ENCODE results near the gene POLD4. TPM values are rescaled to one million over a fixed set of nuclear protein-coding genes. Genes with fewer than 3 reads are reported as not detected.
A peak's percentile ranks its signal among the peaks of the same experiment; 100 is the strongest.

POLD4 gene
- total and polyA plus RNA-seq, 2 donors (not counting 3 experiments of a cell fraction or from before 2014, with no cell fraction given), result 50.1 to 204 TPM

DNA sequence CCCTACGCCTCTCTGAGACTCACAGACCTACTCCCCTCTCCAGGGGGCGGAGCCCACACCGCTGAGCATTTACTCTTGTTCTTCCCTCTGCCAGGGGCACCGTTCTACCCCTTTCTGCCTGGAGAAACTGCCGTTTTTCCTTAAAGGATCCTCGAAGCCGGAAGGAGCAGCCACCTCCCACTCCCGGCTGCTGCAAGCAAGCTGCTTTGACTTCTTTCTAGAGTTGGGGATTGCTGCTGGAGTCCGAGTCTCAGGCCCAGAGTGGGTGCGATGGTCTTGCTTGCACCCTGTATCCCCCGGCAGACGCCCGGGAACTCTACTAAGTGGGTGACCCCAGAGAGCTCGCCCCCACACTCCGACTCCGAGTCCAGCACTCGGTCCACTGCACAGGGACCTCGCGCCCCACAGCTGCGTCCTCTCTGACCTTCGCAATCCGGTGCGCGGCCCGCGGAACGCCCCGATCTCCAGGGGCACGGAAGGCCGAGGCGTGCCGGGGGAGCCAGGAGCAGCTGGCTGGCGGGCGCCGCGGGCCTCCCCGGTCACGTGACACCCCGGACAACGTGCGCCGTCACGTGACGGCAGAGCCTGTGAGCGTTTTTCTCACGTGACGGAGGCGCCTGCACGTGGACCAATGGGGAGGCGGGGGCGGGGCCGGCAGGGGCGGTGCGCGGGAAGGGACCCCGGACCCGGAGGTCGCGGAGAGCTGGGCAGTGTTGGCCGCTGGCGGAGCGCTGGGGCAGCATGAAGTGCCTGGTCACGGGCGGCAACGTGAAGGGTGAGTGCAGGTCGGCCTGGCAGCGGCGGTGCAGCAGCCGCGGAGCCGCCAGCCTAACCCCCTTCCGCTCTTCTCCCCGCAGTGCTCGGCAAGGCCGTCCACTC, 38.2 kb upstream of the POLD4 start, which contains the start of gene RAD9A:
Gene RAD9A (plus strand): TSS at position 683 of the 879 bp plus-strand sequence. CDS start 59 bp downstream, at position 742.
- ChIA-PET POLR2A (interaction anchor here (0.6 to 1.4 kb wide), 3 partner anchors 10 to 114 kb away, joined by 4 to 11 read pairs (median 8); partner anchors contain the start of genes PITPNM1 and PPP1CA), CTCF (interaction anchor here (0.7 to 4.8 kb wide), 14 partner anchors 10 to 113 kb away, joined by 3 to 32 read pairs (median 5); partner anchors contain the start of genes PITPNM1 and PPP1CA)
- DNase-seq (ENCODE audit: low read depth, low spot score), result peak; percentile 90
- H3K4me3 ChIP-seq (replicated peaks in 1 of 3; ENCODE audit: insufficient read depth in 1 of 3, low read depth in 1 of 3, low read length in 3 of 3), result peak within 1 kb of the TSS; percentile 68 to 80 (median 76)
- H3K27me3 ChIP-seq (ENCODE audit: control insufficient read depth in 2 of 2, insufficient read depth in 2 of 2, low read length in 2 of 2), result no peaks in the 10 kb centered on the region
- peak; percentile 90 for FAIRE-seq
- H3K27ac ChIP-seq (ENCODE audit: insufficient read depth, low read depth, low read length), result peak within 1 kb of the TSS; percentile 56
- H3K9me1 ChIP-seq (replicated peaks; ENCODE audit: control insufficient read depth, extremely low read depth, insufficient read depth, low read length), result no peaks in the 10 kb centered on the region
- no peaks in the 10 kb centered on the region for H3K9me3 ChIP-seq (replicated peaks; ENCODE audit: control insufficient read depth, insufficient read depth, low read length)
- intact Hi-C loops (cut with micrococcal nuclease) (loop anchor here (1.0 kb wide), 1 partner anchor 10 kb away; the partner anchor contains the start of gene PPP1CA), dilution Hi-C loops (cut with MboI; ENCODE audit: extremely low pct_ligation_motif_present, low sequenced_read_pairs) (no loop called here)
- no peak for TF ChIP-seq GATA2 (IDR thresholded peaks at IDR 0.05; ENCODE audit: insufficient read depth, insufficient read length, low read depth, low read length)
- TF ChIP-seq JUN (IDR thresholded peaks at IDR 0.05; ENCODE audit: borderline replicate concordance, insufficient read depth, insufficient read length, low read depth), result no peak
- TF ChIP-seq, protein P1, sequence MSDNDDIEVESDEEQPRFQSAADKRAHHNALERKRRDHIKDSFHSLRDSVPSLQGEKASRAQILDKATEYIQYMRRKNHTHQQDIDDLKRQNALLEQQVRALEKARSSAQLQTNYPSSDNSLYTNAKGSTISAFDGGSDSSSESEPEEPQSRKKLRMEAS (IDR thresholded peaks at IDR 0.05; ENCODE audit: insufficient read depth, insufficient read length), result peak; percentile 100
- TF ChIP-seq MYC (IDR thresholded peaks at IDR 0.05; ENCODE audit: low read depth, low read length), result no peak
- peak; percentile 94 for TF ChIP-seq POLR2AphosphoS5 (IDR thresholded peaks at IDR 0.05; ENCODE audit: insufficient read depth, low read depth, low read length)
- peak; percentile 82 for TF ChIP-seq POLR2A (IDR thresholded peaks at IDR 0.05; ENCODE audit: low read depth, low read length)
- TSS peak; percentile 47 for BruUV-seq (replicated peaks)
- peaks cover 4% of the 10 kb centered on the region for H3K79me2 ChIP-seq (ENCODE audit: control insufficient read depth, insufficient read depth, low read length)
- H3K36me3 ChIP-seq (ENCODE audit: control insufficient read depth in 2 of 2, extremely low read depth in 1 of 2, insufficient read depth in 2 of 2, low read length in 2 of 2), result peaks cover 0 to 5% of the 10 kb centered on the region in 2 experiments
- no peaks in the 10 kb centered on the region for H4K20me1 ChIP-seq (replicated peaks; ENCODE audit: control insufficient read depth, extremely low read depth, insufficient read depth, low read length)
- H2AFZ ChIP-seq (ENCODE audit: low read depth, low read length), result peak within 1 kb of the TSS; percentile 87
- H3K9ac ChIP-seq (replicated peaks; ENCODE audit: extremely low read depth, insufficient read depth, low read length), result peak within 1 kb of the TSS; percentile 79
- H3K4me1 ChIP-seq (ENCODE audit: control insufficient read depth, extremely low read depth, insufficient read depth, low read length), result peaks cover 11% of the 10 kb centered on the region
- H3K4me2 ChIP-seq (ENCODE audit: insufficient read depth, low read length), result peak within 1 kb of the TSS; percentile 90
